Caco-2 (cell line): ENCODE measurements around the gene GID8. TPM values are rescaled to one million over a fixed set of nuclear protein-coding genes. Genes with fewer than 3 reads are reported as not detected.

ENCODE experiments used
- BruUV-seq: library from RNA; stranded (reverse); fragments of 400-500 nt; replicated peaks from 2 replicates; lab custom pipeline; 2021; lab: Mats Ljungman, UMichigan
- CTCF ChIA-PET: fragments of 300-600 bp; sonication (Branson Sonifier 250); formaldehyde crosslinking; loops from one replicate; lab custom pipeline; 2022; ENCODE audit warnings: antibody characterized with exemption; lab: Charles Lee
- POLR2A ChIA-PET: fragments of 300-600 bp; sonication (Branson Sonifier 250); formaldehyde crosslinking; loops from one replicate; lab custom pipeline; 2022; ENCODE audit warnings: antibody characterized with exemption; lab: Charles Lee
- DNase-seq, 2 experiments: peaks; one replicate each; pipeline versions ENCODE4 v3.0.0 to v3.0.0-alpha.2; 2020 to 2022
- H3K27me3 ChIP-seq: replicated peaks from 2 replicates; pipeline ENCODE4 v1.6.0; 2011; ENCODE audit warnings: low read length; ENCODE audit not compliant: control insufficient read depth, insufficient read depth
- H3K36me3 ChIP-seq: 2 replicates; pipeline ENCODE4 v1.5.1; 2011; ENCODE audit warnings: low read length; ENCODE audit not compliant: control insufficient read depth, insufficient read depth
- H3K4me1 ChIP-seq: fragments of 250-450 bp; sonication (Bioruptor Pico); 2 replicates; pipeline ENCODE4 v1.5.1; 2020; ENCODE audit warnings: mild to moderate bottlenecking
- H3K4me3 ChIP-seq: 2 replicates; pipeline ENCODE4 v1.5.1; 2011; ENCODE audit warnings: low read depth, mild to moderate bottlenecking, control low read depth, low read length
- H3K9me3 ChIP-seq: fragments of 250-450 bp; sonication (Bioruptor Pico); 2 replicates; pipeline ENCODE4 v1.5.1; 2020; ENCODE audit warnings: mild to moderate bottlenecking, moderate library complexity
- H3K27ac Mint-ChIP-seq: one replicate; pipeline ENCODE4 v1.8.0; 2022; ENCODE audit warnings: mixed read lengths; ENCODE audit not compliant: unreplicated experiment
- H3K27me3 Mint-ChIP-seq: one replicate; pipeline ENCODE4 v1.8.0; 2022; ENCODE audit warnings: mixed read lengths; ENCODE audit not compliant: insufficient read depth, unreplicated experiment
- H3K36me3 Mint-ChIP-seq: one replicate; pipeline ENCODE4 v1.8.0; 2022; ENCODE audit warnings: mild to moderate bottlenecking, mixed read lengths; ENCODE audit not compliant: insufficient read depth, unreplicated experiment
- H3K4me1 Mint-ChIP-seq: one replicate; pipeline ENCODE4 v1.8.0; 2022; ENCODE audit warnings: low read depth, mixed read lengths; ENCODE audit not compliant: unreplicated experiment
- H3K4me3 Mint-ChIP-seq: one replicate; pipeline ENCODE4 v1.8.0; 2022; ENCODE audit warnings: mild to moderate bottlenecking, moderate library complexity, mixed read lengths; ENCODE audit not compliant: unreplicated experiment
- H3K9me3 Mint-ChIP-seq: one replicate; pipeline ENCODE4 v1.8.0; 2022; ENCODE audit warnings: mixed read lengths; ENCODE audit not compliant: unreplicated experiment
- CTCF ChIP-seq, 2 experiments: fragments of 200-600 bp in 1 of 2; IDR thresholded peaks; 1 replicate in 1 of 2; 2 replicates in 1 of 2; pipeline versions ENCODE4 v1.5.1 to v1.8.0; 2011 to 2022; ENCODE audit warnings: antibody characterized with exemption in 1 of 2, control low read depth in 1 of 2, inconsistent platforms in 1 of 2, low read depth in 1 of 2, low read length in 1 of 2, mild to moderate bottlenecking in 1 of 2, moderate library complexity in 1 of 2; ENCODE audit not compliant: insufficient read depth in 1 of 2, severe bottlenecking in 1 of 2, unreplicated experiment in 1 of 2
- intact Hi-C: fragments of 100-400 bp; cut with micrococcal nuclease; formaldehyde crosslinking; loops from one replicate; pipeline ENCODE4 v1.10.0; 2022; ENCODE audit not compliant: unreplicated experiment
- total RNA-seq: library from RNA; stranded (reverse); gene quantifications from 2 replicates; pipeline ENCODE4 v1.2.3, GENCODE V29; 2022

The GID8 gene
- total RNA-seq, 1 experiment from 2014 or later = 133 TPM

GRCh38 chr20:62914970-62915457 is 22.9 kb upstream of the GID8 start:
- CTCF ChIA-PET = no interaction called here
- no TSS peak for BruUV-seq
- H3K27ac Mint-ChIP-seq = peak overlapping the region; percentile 87
- no peaks in the 10 kb centered on the region for H3K27me3 Mint-ChIP-seq
- H3K4me3 Mint-ChIP-seq = no peak overlapping the region
- Histone ChIP-seq H3K27me3 (no peaks in the 10 kb centered on the region), H3K9me3 (no peaks in the 10 kb centered on the region), H3K36me3 (peaks cover 16% of the 10 kb centered on the region), H3K4me1 (peaks cover 54% of the 10 kb centered on the region), H3K4me3 (no peak overlapping the region)
- TF ChIP-seq CTCF (IDR thresholded peaks at IDR 0.05; ENCODE audit: insufficient read depth in 1 of 2, low read depth in 1 of 2, low read length in 1 of 2, severe bottlenecking in 1 of 2, unreplicated experiment in 1 of 2) = no peak
- POLR2A ChIA-PET = no interaction called here
- H3K4me1 Mint-ChIP-seq = peaks cover 45% of the 10 kb centered on the region
- DNase-seq = peak; percentile 47 to 76
- no peaks in the 10 kb centered on the region for H3K9me3 Mint-ChIP-seq
- peaks cover 75% of the 10 kb centered on the region for H3K36me3 Mint-ChIP-seq
- intact Hi-C loops = no loop called here

DNA sequence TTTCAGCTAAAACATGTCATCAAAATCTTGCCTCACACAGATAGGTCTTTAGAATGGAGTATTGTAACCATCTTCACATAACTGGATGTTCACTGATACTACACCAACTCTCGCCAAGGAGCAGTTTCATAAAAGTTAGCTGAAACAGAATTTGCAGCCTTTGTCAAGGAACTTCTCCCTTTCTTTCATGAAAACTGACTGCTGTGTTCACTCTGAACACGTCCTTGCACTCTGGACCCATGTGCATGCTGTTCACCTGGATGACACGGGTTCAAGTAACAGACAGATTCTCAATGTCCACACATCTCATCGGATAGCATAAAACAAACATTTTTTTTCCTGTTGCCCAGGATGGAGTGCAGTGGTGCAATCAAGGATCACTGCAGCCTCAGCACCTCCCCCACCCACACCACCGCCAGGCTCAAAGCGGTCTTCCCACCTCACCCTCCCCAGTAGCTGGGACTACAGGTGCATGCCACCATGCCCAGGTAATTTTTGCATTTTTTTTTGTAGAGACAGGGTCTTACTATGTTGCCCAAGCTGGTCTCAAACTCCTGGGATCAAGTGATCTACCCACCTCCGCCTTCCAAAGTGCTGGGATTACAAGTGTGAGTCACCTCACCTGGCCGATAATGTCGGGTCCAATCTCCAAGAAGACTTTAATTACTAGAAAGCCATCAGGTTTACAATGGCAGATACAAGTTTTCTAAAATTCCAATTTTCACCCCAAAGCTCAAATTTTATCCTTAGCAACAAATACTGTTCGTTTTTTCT is 21.1 kb upstream of the GID8 start:
- Mint-ChIP-seq H3K4me1 (peaks cover 59% of the 10 kb centered on the region), H3K9me3 (no peaks in the 10 kb centered on the region), H3K36me3 (peaks cover 71% of the 10 kb centered on the region), H3K27me3 (no peaks in the 10 kb centered on the region), H3K27ac (peak overlapping the region; percentile 27), H3K4me3 (peak overlapping the region; percentile 7)
- ChIA-PET POLR2A (no interaction called here), CTCF (interaction anchor here (1.4 to 2.3 kb wide), 2 partner anchors 10 kb away, joined by 4 to 10 read pairs; no protein-coding TSS in a partner anchor)
- no peaks in the 10 kb centered on the region for H3K27me3 ChIP-seq
- H3K4me3 ChIP-seq = no peak overlapping the region
- peaks cover 2% of the 10 kb centered on the region for H3K36me3 ChIP-seq
- intact Hi-C loops = no loop called here
- peak in 1 of 2 experiments; percentile 25 for DNase-seq
- peaks cover 65% of the 10 kb centered on the region for H3K4me1 ChIP-seq
- TF ChIP-seq CTCF (IDR thresholded peaks at IDR 0.05; ENCODE audit: insufficient read depth in 1 of 2, low read depth in 1 of 2, low read length in 1 of 2, severe bottlenecking in 1 of 2, unreplicated experiment in 1 of 2) = no peak
- BruUV-seq = TSS peak; percentile 1
- no peaks in the 10 kb centered on the region for H3K9me3 ChIP-seq

GRCh38 chr20:62917720-62918119 is 20.2 kb upstream of the GID8 start:
- TF ChIP-seq CTCF (IDR thresholded peaks at IDR 0.05; ENCODE audit: insufficient read depth in 1 of 2, low read depth in 1 of 2, low read length in 1 of 2, severe bottlenecking in 1 of 2, unreplicated experiment in 1 of 2) = no peak
- peaks cover 66% of the 10 kb centered on the region for H3K36me3 Mint-ChIP-seq
- H3K9me3 Mint-ChIP-seq = no peaks in the 10 kb centered on the region
- DNase-seq = no peak
- intact Hi-C loops = no loop called here
- H3K27me3 ChIP-seq = no peaks in the 10 kb centered on the region
- H3K27ac Mint-ChIP-seq = no peak overlapping the region
- H3K4me3 ChIP-seq = no peak overlapping the region
- ChIA-PET CTCF (interaction anchor here (2.3 kb wide), 1 partner anchor 11 kb away, joined by 10 read pairs; no protein-coding TSS in a partner anchor), POLR2A (interaction anchor here (0.6 to 1.6 kb wide), 2 partner anchors 16 to 35 kb away, joined by 3 to 5 read pairs; no protein-coding TSS in a partner anchor)
- no peaks in the 10 kb centered on the region for H3K27me3 Mint-ChIP-seq
- peaks cover 64% of the 10 kb centered on the region for H3K4me1 Mint-ChIP-seq
- H3K4me1 ChIP-seq = peaks cover 65% of the 10 kb centered on the region
- no peaks in the 10 kb centered on the region for H3K9me3 ChIP-seq
- H3K36me3 ChIP-seq = peaks cover 1% of the 10 kb centered on the region; the same call in 1 of the 2 replicates
- H3K4me3 Mint-ChIP-seq = no peak overlapping the region
- no TSS peak for BruUV-seq
